ENCODE results near the gene SYNE1. TPM values are rescaled to one million over a fixed set of nuclear protein-coding genes. Genes with fewer than 3 reads are reported as not detected.

The SYNE1 gene
- total RNA-seq, 1 donor from 2014 or later: 43.8 TPM

GRCh38 chr6:152305672-152306071 is 331.5 kb downstream of the SYNE1 start:
- H3K4me3 Mint-ChIP-seq (ENCODE audit: low read depth): no peak overlapping the region

GRCh38 chr6:152301765-152302568 is 335.2 kb downstream of the SYNE1 start:
- Mint-ChIP-seq H3K4me3 (ENCODE audit: low read depth) (peak overlapping the region; percentile 83), H3K36me3 (ENCODE audit: insufficient read depth) (peaks cover 2% of the 10 kb centered on the region), H3K27me3 (no peaks in the 10 kb centered on the region), H3K27ac (peak overlapping the region; percentile 89), H3K4me1 (ENCODE audit: low read depth) (peaks cover 13% of the 10 kb centered on the region), H3K9me3 (ENCODE audit: low read depth) (no peaks in the 10 kb centered on the region)
- peak; percentile 66 for TF ChIP-seq CTCF (IDR thresholded peaks at IDR 0.05; ENCODE audit: unreplicated experiment)
- DNase-seq (ENCODE audit: low spot score, unreplicated experiment): peak; percentile 72

More at GRCh38 chr6:152305672-152306071, 331.5 kb downstream of the SYNE1 start:
- Mint-ChIP-seq H3K4me1 (ENCODE audit: low read depth) (peaks cover 9% of the 10 kb centered on the region), H3K27ac (no peak overlapping the region), H3K36me3 (ENCODE audit: insufficient read depth) (peaks cover 10% of the 10 kb centered on the region), H3K27me3 (no peaks in the 10 kb centered on the region), H3K9me3 (ENCODE audit: low read depth) (no peaks in the 10 kb centered on the region)
- no peak for TF ChIP-seq CTCF (IDR thresholded peaks at IDR 0.05; ENCODE audit: unreplicated experiment)
- no peak for DNase-seq (ENCODE audit: low spot score, unreplicated experiment)

- Mint-ChIP-seq H3K27me3 (no peaks in the 10 kb centered on the region), H3K9me3 (ENCODE audit: low read depth) (no peaks in the 10 kb centered on the region), H3K4me3 (ENCODE audit: low read depth) (peak overlapping the region; percentile 83), H3K36me3 (ENCODE audit: insufficient read depth) (peaks cover 2% of the 10 kb centered on the region), H3K27ac (peak overlapping the region; percentile 89), H3K4me1 (ENCODE audit: low read depth) (peaks cover 19% of the 10 kb centered on the region)
- DNase-seq (ENCODE audit: low spot score, unreplicated experiment): no peak
- TF ChIP-seq CTCF (IDR thresholded peaks at IDR 0.05; ENCODE audit: unreplicated experiment): no peak
These were observed 336.0 kb downstream of the SYNE1 start for GRCh38 chr6:152301021-152301764.

- H3K27ac Mint-ChIP-seq: no peak overlapping the region
- DNase-seq (ENCODE audit: low spot score, unreplicated experiment): no peak
- H3K4me1 Mint-ChIP-seq (ENCODE audit: low read depth): peaks cover 24% of the 10 kb centered on the region
- H3K4me3 Mint-ChIP-seq (ENCODE audit: low read depth): peak overlapping the region; percentile 83
- H3K36me3 Mint-ChIP-seq (ENCODE audit: insufficient read depth): no peaks in the 10 kb centered on the region
- H3K9me3 Mint-ChIP-seq (ENCODE audit: low read depth): no peaks in the 10 kb centered on the region
- no peak for TF ChIP-seq CTCF (IDR thresholded peaks at IDR 0.05; ENCODE audit: unreplicated experiment)
- no peaks in the 10 kb centered on the region for H3K27me3 Mint-ChIP-seq
These were observed 336.6 kb downstream of the SYNE1 start for GRCh38 chr6:152300517-152300916.

GRCh38 chr6:152298848-152299735 is 338.1 kb downstream of the SYNE1 start:
- H3K4me1 Mint-ChIP-seq (ENCODE audit: low read depth): peaks cover 28% of the 10 kb centered on the region

More at GRCh38 chr6:152298848-152299735, 338.1 kb downstream of the SYNE1 start:
- Mint-ChIP-seq H3K9me3 (ENCODE audit: low read depth) (no peaks in the 10 kb centered on the region), H3K27ac (no peak overlapping the region), H3K36me3 (ENCODE audit: insufficient read depth) (no peaks in the 10 kb centered on the region), H3K27me3 (no peaks in the 10 kb centered on the region), H3K4me3 (ENCODE audit: low read depth) (no peak overlapping the region)
- TF ChIP-seq CTCF (IDR thresholded peaks at IDR 0.05; ENCODE audit: unreplicated experiment): no peak
- DNase-seq (ENCODE audit: low spot score, unreplicated experiment): no peak
